HepG2 (cell line): Measurements from ENCODE around the gene BOD1L1. TPM values are rescaled to one million over a fixed set of nuclear protein-coding genes. Genes with fewer than 3 reads are reported as not detected.

Source experiments
- ATAC-seq: fragments of 200-7000 bp; cut with Tn5 transposase; 3 replicates; pipeline ENCODE4 v1.9.1; 2020; ENCODE audit warnings: mild to moderate bottlenecking, moderate library complexity
- BruUV-seq: library from RNA; stranded (reverse); fragments of 400-500 nt; replicated peaks from 2 replicates; lab custom pipeline; 2021; lab: Mats Ljungman, UMichigan
- CTCF ChIA-PET: fragments of 300-600 bp; formaldehyde crosslinking; extraction: SDS; loops from one replicate; lab custom pipeline; 2021; ENCODE audit warnings: low total read pairs, inconsistent platforms, low intra/inter-chr PET ratio; lab: Yijun Ruan, JAX
- POLR2A ChIA-PET: fragments of 350-600 bp; sonication (Branson Sonifier 250); formaldehyde crosslinking; loops from one replicate; lab custom pipeline; 2020; ENCODE audit warnings: antibody characterized with exemption, inconsistent platforms; lab: Yijun Ruan, JAX
- DNase-seq: peaks from one replicate; pipeline ENCODE4 v3.0.0-alpha.2; 2015; ENCODE audit warnings: low spot score
- FAIRE-seq: peaks from 3 replicates; lab custom pipeline; 2011; peaks lifted over from hg19 to GRCh38; lab: Jason Lieb, UNC
- H2AFZ ChIP-seq: one replicate; pipeline ENCODE4 v1.6.1; 2011; ENCODE audit warnings: low read length, inconsistent platforms
- H3K27ac ChIP-seq: fragments of 300-600 bp; 3 replicates; pipeline ENCODE4 v1.8.0; 2011; ENCODE audit warnings: mixed run types, mild to moderate bottlenecking, mixed read lengths, low read length, inconsistent platforms; ENCODE audit not compliant: insufficient read depth; ENCODE audit errors: extremely low read length
- H3K27me3 ChIP-seq, 2 experiments: fragments of 200-600 bp in 1 of 2; 2 replicates in 1 of 2; 3 replicates in 1 of 2; pipeline versions ENCODE4 v1.6.0 to v1.8.0; 2011; ENCODE audit warnings: low read length in 2 of 2, mild to moderate bottlenecking in 2 of 2, moderate library complexity in 2 of 2, inconsistent platforms in 1 of 2; ENCODE audit not compliant: insufficient read depth in 2 of 2, control insufficient read depth in 1 of 2
- H3K36me3 ChIP-seq, 2 experiments: fragments of 200-600 bp in 1 of 2; replicated peaks in 1 of 2; 2 replicates in 1 of 2; 3 replicates in 1 of 2; pipeline versions ENCODE4 v1.5.1 to v1.8.0; 2011; ENCODE audit warnings: low read length in 2 of 2, inconsistent platforms in 1 of 2; ENCODE audit not compliant: insufficient read depth in 2 of 2, control insufficient read depth in 1 of 2
- H3K4me1 ChIP-seq: 2 replicates; pipeline ENCODE4 v1.5.1; 2012; ENCODE audit warnings: low read length, inconsistent platforms; ENCODE audit not compliant: insufficient read depth
- H3K4me2 ChIP-seq: 2 replicates; pipeline ENCODE4 v1.6.0; 2011; ENCODE audit warnings: low read depth, low read length, inconsistent platforms
- H3K4me3 ChIP-seq, 3 experiments: fragments of 200-600 bp in 1 of 3; sonication (generic), shearing (Covaris generic) in 1 of 3; replicated peaks in 1 of 3; 2 replicates each; pipeline ENCODE4 v1.5.1; 2011 to 2016; ENCODE audit warnings: low read length in 3 of 3, inconsistent platforms in 2 of 3, low read depth in 2 of 3, mild to moderate bottlenecking in 2 of 3, control low read depth in 1 of 3, mixed read lengths in 1 of 3; ENCODE audit not compliant: insufficient read depth in 1 of 3
- H3K79me2 ChIP-seq: one replicate; pipeline ENCODE4 v1.6.1; 2011; ENCODE audit warnings: low read length, inconsistent platforms; ENCODE audit not compliant: insufficient read depth
- H3K9ac ChIP-seq: 2 replicates; pipeline ENCODE4 v1.6.0; 2011; ENCODE audit warnings: mild to moderate bottlenecking, low read depth, low read length, inconsistent platforms; ENCODE audit not compliant: insufficient read depth
- H3K9me3 ChIP-seq: 2 replicates; pipeline ENCODE4 v1.5.1; 2012; ENCODE audit warnings: mild to moderate bottlenecking, low read length
- H4K20me1 ChIP-seq: 2 replicates; pipeline ENCODE4 v1.6.0; 2011; ENCODE audit warnings: inconsistent platforms, mild to moderate bottlenecking, low read length, moderate library complexity; ENCODE audit not compliant: insufficient read depth
- BRCA1 ChIP-seq: sonication (generic); formaldehyde crosslinking; IDR thresholded peaks from 2 replicates; pipeline ENCODE4 v1.4.0; 2020; ENCODE audit warnings: missing genetic modification reagents
- HDAC6 ChIP-seq: fragments of 200-600 bp; sonication (generic); IDR thresholded peaks from 2 replicates; pipeline ENCODE4 v1.7.0; 2017; ENCODE audit warnings: mild to moderate bottlenecking, antibody characterized with exemption, low read length, low read depth
- MTF2 ChIP-seq: sonication (generic); formaldehyde crosslinking; IDR thresholded peaks from 2 replicates; pipeline ENCODE4 v1.5.0; 2020; ENCODE audit warnings: missing genetic modification reagents, borderline replicate concordance
- RFXANK ChIP-seq: IDR thresholded peaks from 2 replicates; pipeline ENCODE4 v1.6.1; 2016
- SNAI1 ChIP-seq: sonication (generic); formaldehyde crosslinking; IDR thresholded peaks from 2 replicates; pipeline ENCODE4 v1.5.0; 2020; ENCODE audit warnings: mild to moderate bottlenecking, missing genetic modification reagents, borderline replicate concordance
- SPEN ChIP-seq: sonication (generic); formaldehyde crosslinking; IDR thresholded peaks from 2 replicates; pipeline ENCODE4 v1.5.1; 2020; ENCODE audit warnings: low read depth, mild to moderate bottlenecking, missing genetic modification reagents
- YY1 ChIP-seq: IDR thresholded peaks from 2 replicates; pipeline ENCODE4 v1.6.1; 2011; ENCODE audit warnings: low read length, low read depth, moderate library complexity, mild to moderate bottlenecking; ENCODE audit not compliant: insufficient read depth, insufficient replicate concordance
- ZFP62 ChIP-seq: sonication (generic); formaldehyde crosslinking; IDR thresholded peaks from 2 replicates; pipeline ENCODE4 v1.4.0; 2020; ENCODE audit warnings: missing genetic modification reagents
- ZNF207 ChIP-seq: fragments of 450-650 bp; IDR thresholded peaks from 2 replicates; pipeline ENCODE4 v1.6.1; 2016; ENCODE audit warnings: antibody characterized with exemption, borderline replicate concordance
- ZNF317 ChIP-seq: sonication (generic); formaldehyde crosslinking; IDR thresholded peaks from 2 replicates; pipeline ENCODE4 v1.5.0; 2020; ENCODE audit warnings: mild to moderate bottlenecking, missing genetic modification reagents
- ZNF513 ChIP-seq: sonication (generic); formaldehyde crosslinking; conservative IDR thresholded peaks from 2 replicates; pipeline ENCODE4 v1.5.0; 2020; ENCODE audit warnings: missing genetic modification reagents
- ZNF660 ChIP-seq: sonication (generic); formaldehyde crosslinking; IDR thresholded peaks from 2 replicates; pipeline ENCODE4 v1.5.1; 2020; ENCODE audit warnings: mild to moderate bottlenecking, low read depth, missing genetic modification reagents, borderline replicate concordance
- WGBS: methylation state at CpG from one replicate; pipeline ENCODE4 v1.1.6; 2017; ENCODE audit warnings: low lambda C conversion rate; 5-methylcytosine and 5-hydroxymethylcytosine counted together
- in situ Hi-C: cut with HindIII; loops from 2 replicates; pipeline ENCODE4 v1.10.0; 2017; ENCODE audit warnings: low pct_unique_long_range_greater_than_20kb; ENCODE audit not compliant: extremely low pct_ligation_motif_present
- intact Hi-C: fragments of 100-400 bp; cut with micrococcal nuclease; formaldehyde crosslinking; loops from one replicate; pipeline ENCODE4 v1.10.0; 2022; ENCODE audit not compliant: unreplicated experiment
- polyA plus RNA-seq, 8 experiments: library from polyadenylated mRNA; depleted of rRNA in 3 of 8; stranded (reverse) in 7 of 8; unstranded in 1 of 8; fragments of >200 nt; fragmentation: Illumina TruSeq in 4 of 8; extraction: Trizol in 4 of 8; gene quantifications; 2 replicates each; pipeline versions ENCODE4 v1.2.1 to v1.2.3, GENCODE V29; 2011 to 2016; ENCODE audit warnings: low read depth in 4 of 8, missing spikeins in 1 of 8, mixed read lengths in 1 of 8; ENCODE audit not compliant: insufficient read depth in 1 of 8
- total RNA-seq, 5 experiments: library from RNA; depleted of rRNA; stranded (reverse); fragments of >200 nt; fragmentation: Illumina TruSeq; extraction: Trizol; gene quantifications; 2 replicates each; pipeline ENCODE4 v1.2.3, GENCODE V29; 2016; ENCODE audit warnings: low read depth in 1 of 5

The BOD1L1 gene
- total and polyA plus RNA-seq, 2 of the 13 experiments (the other 11 are each of a cell fraction or from before 2014, with no cell fraction given) = 11.7 to 17.9 TPM

- Histone ChIP-seq H2AFZ (no peak overlapping the region), H3K4me3 (no peak overlapping the region), H3K27me3 (no peaks in the 10 kb centered on the region), H3K27ac (no peak overlapping the region), H3K4me1 (no peaks in the 10 kb centered on the region), H3K9ac (no peak overlapping the region), H3K36me3 (peaks cover 6 to 77% of the 10 kb centered on the region in 2 experiments), H3K79me2 (no peaks in the 10 kb centered on the region), H4K20me1 (no peaks in the 10 kb centered on the region), H3K4me2 (no peak overlapping the region), H3K9me3 (no peaks in the 10 kb centered on the region)
- POLR2A ChIA-PET = no interaction called here
- intact Hi-C loops = no loop called here
- no peak for DNase-seq
- CTCF ChIA-PET = no interaction called here
- TF ChIP-seq ZNF207 (no peak), ZNF513 (CRISPR knock-in tag) (no peak), BRCA1 (CRISPR knock-in tag) (no peak), YY1 (no peak), MTF2 (no peak), HDAC6 (no peak), SNAI1 (CRISPR knock-in tag) (no peak), ZFP62 (no peak), SPEN (CRISPR knock-in tag) (no peak), ZNF660 (CRISPR knock-in tag) (no peak), ZNF317 (CRISPR knock-in tag) (no peak), RFXANK (CRISPR knock-in tag) (no peak)
- WGBS = 96% methylated on average over 3 of the region's 3 CpGs
- no TSS peak for BruUV-seq
- no peak for ATAC-seq
- no peak for FAIRE-seq
- in situ Hi-C loops = no loop called here
These were observed 16.2 kb downstream of the BOD1L1 start for GRCh38 chr4:13611283-13611842.
